Nephron progenitor cell (in vitro differentiated cells): ENCODE results near the gene SH3PXD2A.

Experiments
- DNase-seq: peaks from one replicate; pipeline ENCODE4 v3.0.0; 2021
- H3K27ac Mint-ChIP-seq: 2 replicates; pipeline ENCODE4 v1.8.0; 2021; ENCODE audit warnings: mild to moderate bottlenecking, moderate library complexity, mixed read lengths
- H3K27me3 Mint-ChIP-seq: 2 replicates; pipeline ENCODE4 v1.8.0; 2021; ENCODE audit warnings: mild to moderate bottlenecking, low read depth, mixed read lengths; ENCODE audit not compliant: poor library complexity
- H3K36me3 Mint-ChIP-seq: 2 replicates; pipeline ENCODE4 v1.8.0; 2021; ENCODE audit warnings: low read depth, mixed read lengths
- H3K4me1 Mint-ChIP-seq: 2 replicates; pipeline ENCODE4 v1.8.0; 2021; ENCODE audit warnings: mixed read lengths
- H3K4me3 Mint-ChIP-seq: 2 replicates; pipeline ENCODE4 v1.8.0; 2021; ENCODE audit warnings: mild to moderate bottlenecking, moderate library complexity, mixed read lengths
- H3K9me3 Mint-ChIP-seq: 2 replicates; pipeline ENCODE4 v1.8.0; 2021; ENCODE audit warnings: mild to moderate bottlenecking, moderate library complexity, mixed read lengths
- TF ChIP-seq, protein P1 (sequence below): fragments of 200-600 bp; sonication (generic); IDR thresholded peaks from 2 replicates; pipeline ENCODE4 v1.5.0; 2021; ENCODE audit warnings: antibody characterized with exemption

Gene SH3PXD2A

DNA sequence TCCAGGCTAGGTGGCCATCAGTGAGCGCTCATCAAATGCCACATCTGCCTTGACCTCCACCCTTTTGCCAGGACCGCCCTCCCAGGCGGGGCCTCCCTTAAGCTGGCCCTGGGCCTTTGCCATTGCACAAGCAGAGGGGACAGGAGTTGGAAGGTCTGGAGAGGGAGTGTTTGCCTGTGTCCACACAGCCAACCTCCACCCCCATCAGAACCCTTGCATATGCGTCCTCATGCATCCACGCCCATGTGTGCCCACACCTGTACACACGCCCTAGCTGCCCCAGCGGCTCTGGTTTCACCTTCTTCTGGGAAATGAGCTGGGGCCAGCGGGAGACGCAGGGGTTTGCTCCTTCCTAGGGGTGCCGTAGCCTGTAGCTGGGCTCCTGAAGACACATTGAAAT, 297.9 kb downstream of the SH3PXD2A start:
- no peaks in the 10 kb centered on the region for H3K36me3 Mint-ChIP-seq
- TF ChIP-seq, protein P1, sequence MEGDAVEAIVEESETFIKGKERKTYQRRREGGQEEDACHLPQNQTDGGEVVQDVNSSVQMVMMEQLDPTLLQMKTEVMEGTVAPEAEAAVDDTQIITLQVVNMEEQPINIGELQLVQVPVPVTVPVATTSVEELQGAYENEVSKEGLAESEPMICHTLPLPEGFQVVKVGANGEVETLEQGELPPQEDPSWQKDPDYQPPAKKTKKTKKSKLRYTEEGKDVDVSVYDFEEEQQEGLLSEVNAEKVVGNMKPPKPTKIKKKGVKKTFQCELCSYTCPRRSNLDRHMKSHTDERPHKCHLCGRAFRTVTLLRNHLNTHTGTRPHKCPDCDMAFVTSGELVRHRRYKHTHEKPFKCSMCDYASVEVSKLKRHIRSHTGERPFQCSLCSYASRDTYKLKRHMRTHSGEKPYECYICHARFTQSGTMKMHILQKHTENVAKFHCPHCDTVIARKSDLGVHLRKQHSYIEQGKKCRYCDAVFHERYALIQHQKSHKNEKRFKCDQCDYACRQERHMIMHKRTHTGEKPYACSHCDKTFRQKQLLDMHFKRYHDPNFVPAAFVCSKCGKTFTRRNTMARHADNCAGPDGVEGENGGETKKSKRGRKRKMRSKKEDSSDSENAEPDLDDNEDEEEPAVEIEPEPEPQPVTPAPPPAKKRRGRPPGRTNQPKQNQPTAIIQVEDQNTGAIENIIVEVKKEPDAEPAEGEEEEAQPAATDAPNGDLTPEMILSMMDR, result no peak
- DNase-seq, result no peak
- peaks cover 23% of the 10 kb centered on the region for H3K4me1 Mint-ChIP-seq
- peaks cover 65% of the 10 kb centered on the region for H3K27me3 Mint-ChIP-seq
- no peaks in the 10 kb centered on the region for H3K9me3 Mint-ChIP-seq
- no peak overlapping the region for H3K27ac Mint-ChIP-seq
- no peak overlapping the region for H3K4me3 Mint-ChIP-seq

GRCh38 chr10:103556383-103557007, 298.9 kb downstream of the SH3PXD2A start:
- H3K36me3 Mint-ChIP-seq, result no peaks in the 10 kb centered on the region
- H3K9me3 Mint-ChIP-seq, result no peaks in the 10 kb centered on the region
- TF ChIP-seq, protein P1, result no peak
- peaks cover 73% of the 10 kb centered on the region for H3K27me3 Mint-ChIP-seq
- peaks cover 23% of the 10 kb centered on the region for H3K4me1 Mint-ChIP-seq
- no peak overlapping the region for H3K27ac Mint-ChIP-seq
- no peak for DNase-seq
- H3K4me3 Mint-ChIP-seq, result peak overlapping the region; percentile 73

GRCh38 chr10:103555712-103556111, 299.7 kb downstream of the SH3PXD2A start:
- DNase-seq, result no peak
- TF ChIP-seq, protein P1, result no peak
- Mint-ChIP-seq H3K4me1 (peaks cover 23% of the 10 kb centered on the region), H3K9me3 (no peaks in the 10 kb centered on the region), H3K36me3 (no peaks in the 10 kb centered on the region), H3K4me3 (peak overlapping the region; percentile 73), H3K27ac (no peak overlapping the region), H3K27me3 (peaks cover 75% of the 10 kb centered on the region)

DNA sequence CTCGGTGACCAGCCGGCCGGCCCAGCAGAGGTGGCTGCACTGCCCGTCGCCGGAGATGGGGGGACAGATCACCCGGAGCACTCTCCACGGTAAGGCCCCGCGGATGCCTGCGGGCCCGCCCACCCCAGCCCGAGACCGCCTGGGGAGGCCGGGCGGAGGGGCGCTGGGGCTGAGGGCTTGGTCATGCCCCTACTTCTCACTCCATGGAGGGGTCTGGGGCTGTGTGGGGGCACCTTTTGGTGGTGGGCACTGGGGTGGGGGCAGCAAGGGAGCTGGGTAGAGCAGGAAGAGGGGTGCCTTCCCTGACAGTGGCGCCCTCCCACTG, 300.1 kb downstream of the SH3PXD2A start:
- Mint-ChIP-seq H3K4me1 (peaks cover 23% of the 10 kb centered on the region), H3K9me3 (no peaks in the 10 kb centered on the region), H3K4me3 (peak overlapping the region; percentile 73), H3K36me3 (no peaks in the 10 kb centered on the region), H3K27ac (no peak overlapping the region), H3K27me3 (peaks cover 76% of the 10 kb centered on the region)
- DNase-seq, result no peak
- TF ChIP-seq, protein P1, result no peak

- no peaks in the 10 kb centered on the region for H3K9me3 Mint-ChIP-seq
- H3K4me3 Mint-ChIP-seq, result peak overlapping the region; percentile 77
- peaks cover 75% of the 10 kb centered on the region for H3K27me3 Mint-ChIP-seq
- DNase-seq, result peak; percentile 81
- H3K27ac Mint-ChIP-seq, result no peak overlapping the region
- H3K4me1 Mint-ChIP-seq, result peaks cover 23% of the 10 kb centered on the region
- no peaks in the 10 kb centered on the region for H3K36me3 Mint-ChIP-seq
- TF ChIP-seq, protein P1, result no peak
Measured at GRCh38 chr10:103554488-103555324, 300.7 kb downstream of the SH3PXD2A start.
